ENCODE measurements around the gene SLC39A9.

SLC39A9 gene

GRCh38 chr14:69506241-69506595, 107.7 kb downstream of the SLC39A9 start:
- DNase-seq, result no peak
